HG03432 (cell line): Measurements from ENCODE around the gene GLE1.
"Not testable (repeated sequence)": the region's sequence is repeated elsewhere in the genome, so short reads cannot be mapped to it uniquely, and the experiment has no call there.

ENCODE experiments used
- ATAC-seq: cut with Tn5 transposase; IDR thresholded peaks from one replicate; pipeline ENCODE4 v1.9.1; 2021; ENCODE audit warnings: mild to moderate bottlenecking, moderate library complexity; ENCODE audit not compliant: unreplicated experiment

GLE1 gene

DNA sequence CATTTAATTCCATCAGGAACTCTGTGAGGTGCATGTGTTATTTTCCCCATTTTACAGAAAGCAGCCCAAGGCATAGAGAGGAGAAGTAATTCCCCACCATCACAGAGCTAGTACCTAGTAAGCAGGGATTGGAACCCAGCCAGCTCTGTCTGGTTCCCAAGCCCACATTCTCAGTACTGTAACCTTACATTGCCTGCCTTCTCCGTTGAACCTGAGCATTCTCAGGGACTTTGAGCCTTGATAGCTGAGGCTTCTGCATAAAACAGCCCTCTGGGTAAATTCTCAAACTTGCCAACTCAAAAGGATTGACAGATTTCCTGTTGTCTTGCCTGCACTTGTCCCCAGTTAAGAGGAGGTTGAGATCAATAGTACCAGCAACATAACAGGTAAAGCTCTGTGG lies 9.2 kb upstream of the GLE1 start:
- ATAC-seq: no peak

DNA sequence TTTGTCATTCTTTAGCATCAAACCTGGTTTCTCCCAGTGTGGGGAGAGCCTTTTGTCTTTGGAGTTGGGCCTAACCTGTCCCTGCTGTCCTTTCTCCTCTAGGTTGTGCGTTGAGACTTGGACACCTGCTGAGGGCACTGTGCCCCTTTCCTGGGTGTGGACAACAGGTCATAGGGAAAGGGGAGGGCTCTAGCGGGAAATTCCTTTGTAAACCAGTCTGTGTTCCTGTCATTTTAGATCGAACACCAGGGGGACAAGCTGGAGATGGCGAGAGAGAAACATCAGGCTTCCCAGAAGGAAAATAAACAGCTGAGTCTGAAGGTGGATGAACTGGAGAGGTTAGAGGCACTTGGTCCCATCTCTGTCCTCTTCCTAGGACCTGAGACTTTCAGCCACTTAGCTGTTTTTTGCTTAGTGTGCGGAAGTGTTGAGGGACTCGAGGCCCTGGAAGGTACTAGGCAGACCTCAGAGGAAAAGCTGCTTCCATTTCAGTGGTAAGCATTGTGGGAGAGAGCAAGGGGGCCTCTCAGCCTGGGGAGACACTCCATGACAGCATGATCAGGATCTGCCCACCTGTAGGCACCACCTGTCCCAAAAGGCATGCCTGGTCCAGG lies 8.6 kb upstream of the GLE1 start:
- no peak for ATAC-seq

DNA sequence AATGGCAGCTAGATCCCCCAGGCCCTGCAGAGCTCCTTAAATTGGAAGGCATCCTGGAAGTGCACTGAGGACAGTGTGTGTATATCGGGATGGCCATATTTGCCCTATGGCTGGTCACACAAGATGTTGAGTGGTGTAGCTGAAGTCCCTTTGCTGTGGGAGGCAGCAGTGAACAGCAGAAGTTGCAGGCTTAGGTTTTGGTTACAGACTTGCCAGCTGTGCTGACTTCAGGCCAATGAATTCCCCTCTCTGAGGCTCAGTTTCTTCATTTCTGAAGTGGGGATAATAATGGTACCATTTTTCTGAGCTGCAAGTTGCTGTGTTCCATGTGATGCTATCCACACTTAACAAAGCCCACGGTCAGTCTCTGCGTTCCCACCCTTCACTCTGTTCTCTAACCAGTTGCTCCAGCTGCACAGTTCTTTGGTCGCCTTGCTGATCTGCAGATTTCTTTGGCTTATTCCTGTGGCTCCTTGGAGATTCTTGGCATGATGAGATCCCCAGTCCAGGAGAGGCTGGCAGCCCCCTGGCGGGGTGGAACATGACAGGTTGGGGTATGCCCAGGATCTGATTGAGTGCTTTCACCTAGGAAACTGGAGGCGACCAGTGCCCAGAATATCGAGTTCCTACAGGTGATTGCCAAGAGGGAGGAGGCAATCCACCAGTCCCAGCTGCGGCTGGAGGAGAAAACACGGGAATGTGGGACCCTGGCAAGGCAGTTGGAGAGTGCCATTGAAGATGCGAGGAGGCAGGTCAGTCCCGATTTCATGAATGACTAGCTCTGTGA lies 6.5 kb upstream of the GLE1 start:
- ATAC-seq: no peak

GRCh38 chr9:128498911-128499310 lies 5.6 kb upstream of the GLE1 start:
- ATAC-seq: no peak

DNA sequence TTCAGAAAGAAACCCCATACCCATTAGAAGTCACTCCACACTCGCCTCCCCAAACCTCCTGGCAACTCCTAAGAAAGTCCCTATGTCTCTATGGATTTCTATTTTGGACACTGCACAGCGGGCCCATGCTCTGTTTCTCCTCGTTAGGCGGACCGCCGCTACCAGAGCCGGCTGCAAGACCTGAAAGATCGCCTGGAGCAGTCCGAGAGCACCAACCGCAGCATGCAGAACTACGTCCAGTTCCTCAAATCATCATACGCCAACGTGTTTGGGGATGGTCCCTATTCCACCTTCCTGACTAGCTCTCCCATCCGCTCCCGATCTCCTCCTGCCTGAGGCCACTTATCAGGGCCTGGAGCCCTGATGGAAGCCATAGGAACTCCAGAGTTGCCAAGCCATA lies 4.6 kb upstream of the GLE1 start:
- no peak for ATAC-seq

DNA sequence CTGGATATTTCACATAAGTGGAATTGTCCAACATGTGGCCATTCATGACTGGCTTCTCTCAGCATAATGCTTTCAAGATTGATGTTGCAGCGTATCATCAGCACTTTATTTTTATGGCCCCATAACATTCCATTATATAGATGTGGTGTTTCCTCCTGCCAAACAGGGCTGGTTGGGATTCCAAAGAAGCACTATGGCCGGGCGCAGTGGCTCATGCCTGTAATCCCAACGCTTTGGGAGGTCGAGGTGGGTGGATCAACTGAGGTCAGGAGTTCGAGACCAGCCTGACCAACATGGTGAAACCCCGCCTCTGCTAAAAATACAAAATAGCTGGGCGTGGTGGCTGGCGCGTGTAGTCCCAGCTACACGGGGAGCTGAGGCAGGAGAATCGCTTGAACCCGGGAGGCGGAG lies 1.1 kb upstream of the GLE1 start:
- not testable (repeated sequence) for ATAC-seq

DNA sequence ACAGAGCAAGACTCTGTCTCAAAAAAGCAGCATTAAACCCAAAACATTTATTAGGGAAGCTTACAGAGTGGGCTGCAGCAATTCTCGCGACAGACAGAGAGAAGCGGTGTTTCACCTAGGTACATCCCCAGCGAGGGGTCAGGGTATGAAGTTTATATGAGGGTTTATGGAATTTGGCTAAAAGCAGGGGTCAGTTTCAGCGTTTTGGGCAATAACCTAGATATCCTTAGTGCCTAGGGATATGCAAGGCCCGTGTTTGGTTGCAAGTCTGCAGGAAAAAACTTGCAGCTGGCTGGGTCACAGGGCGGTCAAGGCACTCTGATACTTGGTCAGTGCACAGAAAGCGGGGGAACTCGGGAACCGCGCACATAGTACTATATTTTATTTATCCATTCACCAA lies 649 bp upstream of the GLE1 start:
- no peak for ATAC-seq

DNA sequence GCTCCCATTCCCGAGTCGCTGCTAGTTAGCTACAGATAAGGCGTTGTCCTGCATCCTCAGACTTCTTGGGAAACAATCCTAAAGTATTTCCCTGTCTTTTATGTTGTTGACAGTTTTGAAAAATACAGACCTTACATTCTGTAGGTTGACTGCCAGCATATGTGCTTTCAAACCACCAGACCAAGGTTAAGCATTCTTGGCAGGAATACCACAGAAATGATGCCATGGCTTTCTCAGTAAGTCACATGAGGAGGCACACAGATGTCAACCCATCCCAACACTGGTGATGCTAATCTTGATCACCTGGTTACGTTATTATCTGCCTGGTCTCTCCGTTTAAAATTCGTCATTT lies 871 bp downstream of the GLE1 start:
- ATAC-seq: no peak

DNA sequence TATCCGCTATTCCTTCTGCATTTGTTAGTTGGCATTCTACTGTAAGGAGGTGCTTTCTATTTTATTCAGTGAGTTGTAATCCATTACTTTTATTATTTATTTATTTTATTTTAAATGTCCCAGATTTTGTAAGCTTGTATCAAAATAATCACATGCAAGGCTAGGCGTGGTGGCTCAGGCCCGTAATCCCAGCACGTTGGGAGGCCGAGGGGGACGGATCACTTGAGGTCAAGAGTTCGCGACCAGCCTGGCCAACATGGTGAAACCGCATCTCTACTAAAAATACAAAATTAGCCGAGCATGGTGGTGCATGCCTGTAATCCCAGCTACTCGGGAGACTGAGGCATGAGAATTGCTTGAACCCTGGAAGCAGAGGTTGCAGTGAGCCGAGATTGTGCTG lies 1.4 kb downstream of the GLE1 start:
- not testable (repeated sequence) for ATAC-seq

DNA sequence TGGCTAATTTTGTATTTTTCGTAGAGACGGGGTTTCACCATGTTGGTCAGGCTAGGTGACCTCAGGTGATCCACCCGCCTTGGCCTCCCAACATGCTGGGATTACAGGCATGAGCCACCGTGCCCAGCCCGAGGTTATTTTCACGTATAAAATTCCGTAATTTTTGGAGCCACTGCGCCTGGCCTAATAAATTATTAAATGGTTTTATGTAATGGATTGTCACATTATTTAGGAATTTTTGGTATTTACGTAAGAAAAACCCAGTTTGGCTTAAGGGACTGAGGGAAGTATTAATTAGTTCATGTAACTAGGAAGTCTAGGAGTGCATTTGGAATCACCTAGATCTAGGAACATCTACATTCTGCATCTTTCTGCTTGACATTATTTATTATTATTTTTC lies 8.3 kb downstream of the GLE1 start:
- no peak for ATAC-seq

- no peak for ATAC-seq
Observed at GRCh38 chr9:128521956-128522355, 17.4 kb downstream of the GLE1 start.

DNA sequence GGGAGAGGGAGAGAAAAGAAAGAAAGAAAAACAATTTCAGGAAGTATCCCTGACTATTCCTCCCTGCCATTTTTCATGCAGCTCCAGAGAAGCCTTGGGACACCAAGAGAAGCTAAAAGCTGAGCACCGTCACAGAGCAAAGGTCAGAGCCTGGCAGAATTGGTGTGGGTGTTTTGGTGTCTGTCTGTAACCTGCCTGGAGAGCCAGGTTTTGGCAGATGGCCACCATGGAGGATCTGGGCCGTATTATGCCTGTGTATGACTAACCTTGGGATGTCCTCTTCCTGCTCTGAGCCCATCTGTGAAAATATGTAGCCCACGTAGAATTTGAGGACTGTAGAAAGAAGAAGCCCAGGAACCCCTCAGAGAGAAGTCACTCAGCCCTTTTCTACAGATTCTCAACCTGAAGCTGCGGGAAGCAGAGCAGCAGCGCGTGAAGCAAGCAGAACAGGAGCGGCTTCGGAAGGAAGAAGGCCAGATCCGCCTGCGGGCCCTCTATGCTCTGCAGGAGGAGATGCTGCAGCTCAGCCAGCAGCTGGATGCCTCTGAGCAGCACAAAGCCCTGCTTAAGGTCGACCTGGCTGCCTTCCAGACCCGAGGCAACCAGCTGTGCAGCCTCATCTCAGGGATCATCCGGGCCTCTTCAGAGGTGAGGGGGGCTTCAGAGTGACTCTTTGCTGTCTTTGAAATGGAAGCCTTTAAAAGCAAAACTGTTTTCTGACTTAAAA lies 18.8 kb downstream of the GLE1 start:
- ATAC-seq: no peak

DNA sequence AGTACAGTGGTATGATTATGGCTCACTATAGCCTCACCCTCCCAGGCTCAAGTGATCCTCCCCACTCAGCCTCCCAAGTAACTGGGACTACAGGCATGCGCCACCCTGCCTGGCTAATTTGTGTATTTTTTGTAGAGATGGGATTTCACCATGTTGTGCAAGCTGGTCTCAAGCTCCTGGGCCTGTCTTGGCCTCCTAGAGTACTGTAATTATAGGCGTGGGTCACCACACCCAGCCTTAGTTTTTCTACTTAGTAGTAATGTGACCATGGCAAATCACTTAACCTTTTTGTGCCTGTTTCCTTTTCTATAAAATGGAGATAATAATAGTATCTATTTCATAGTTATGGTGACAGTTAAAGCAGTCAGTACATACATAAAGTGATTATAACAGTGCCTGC lies 22.2 kb downstream of the GLE1 start:
- no peak for ATAC-seq

DNA sequence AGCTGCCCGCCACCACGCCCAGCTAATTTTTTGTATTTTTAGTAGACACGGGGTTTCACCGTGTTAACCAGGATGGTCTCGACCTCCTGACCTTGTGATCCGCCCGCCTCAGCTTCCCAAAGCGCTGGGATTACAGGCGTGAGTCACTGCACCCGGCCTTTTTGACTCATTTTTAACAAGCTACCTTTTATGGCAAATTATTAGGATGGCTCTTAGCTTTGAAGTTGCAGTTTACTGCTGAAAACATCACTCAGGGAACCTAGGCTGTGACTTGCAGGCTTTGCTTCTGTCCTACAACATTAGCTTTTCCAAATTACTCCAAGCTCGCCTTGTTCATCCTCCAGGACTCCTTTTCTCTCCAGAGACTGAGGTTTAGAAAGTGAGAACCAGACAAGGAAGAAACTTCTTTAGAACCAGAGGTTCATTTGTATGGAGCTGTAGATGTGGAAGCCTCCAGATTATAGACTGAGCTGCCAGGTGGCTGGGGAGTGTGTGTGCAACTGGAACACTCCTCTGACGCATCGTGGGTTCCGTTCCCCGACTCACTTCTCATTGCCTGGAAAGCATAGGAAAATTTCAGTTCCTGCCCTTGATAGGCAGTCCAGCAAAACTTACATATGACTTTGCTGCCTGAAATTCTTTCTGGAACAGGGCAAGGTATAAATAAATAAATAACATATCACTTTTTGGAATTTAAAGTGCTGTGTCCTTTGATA lies 24.1 kb downstream of the GLE1 start:
- ATAC-seq: no peak

DNA sequence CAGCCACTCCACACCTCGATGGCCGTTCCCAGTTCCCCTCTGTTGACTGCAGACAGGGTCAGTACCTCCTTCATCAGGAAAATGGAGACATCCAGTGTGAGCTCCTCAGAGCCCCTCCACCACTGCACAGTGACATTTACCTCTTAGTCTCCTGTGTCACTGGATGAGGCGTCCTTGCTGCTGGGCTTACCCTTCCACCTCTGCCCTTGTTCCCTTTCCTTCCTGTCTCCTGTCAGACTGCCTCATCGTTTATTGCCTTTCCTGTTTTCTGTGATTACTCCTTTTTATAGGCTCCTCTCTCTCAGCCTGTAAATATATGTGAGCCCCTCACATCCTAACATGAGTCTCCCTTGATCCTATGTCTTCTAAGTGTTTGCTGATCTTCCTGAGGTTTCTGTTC lies 24.7 kb downstream of the GLE1 start:
- ATAC-seq: no peak

DNA sequence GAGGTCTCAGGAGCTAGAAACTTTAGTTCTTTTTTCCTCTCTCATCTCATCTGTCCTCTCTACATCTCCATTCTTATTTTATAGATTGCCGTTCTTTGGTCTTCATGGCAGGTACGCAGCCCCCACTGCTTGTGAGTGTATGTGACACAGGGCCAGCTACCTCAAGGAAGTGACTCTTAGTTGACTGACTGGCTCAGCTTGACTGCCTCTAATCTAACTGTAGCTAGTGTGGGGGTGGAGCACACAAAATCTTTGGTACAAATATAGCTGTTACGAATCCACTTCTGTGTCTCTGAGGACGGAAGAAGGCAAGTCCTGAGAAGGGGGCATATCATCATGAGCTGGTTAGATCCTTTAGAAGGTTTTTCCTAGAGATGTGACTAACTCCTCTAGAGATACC lies 28.1 kb downstream of the GLE1 start:
- ATAC-seq: no peak

DNA sequence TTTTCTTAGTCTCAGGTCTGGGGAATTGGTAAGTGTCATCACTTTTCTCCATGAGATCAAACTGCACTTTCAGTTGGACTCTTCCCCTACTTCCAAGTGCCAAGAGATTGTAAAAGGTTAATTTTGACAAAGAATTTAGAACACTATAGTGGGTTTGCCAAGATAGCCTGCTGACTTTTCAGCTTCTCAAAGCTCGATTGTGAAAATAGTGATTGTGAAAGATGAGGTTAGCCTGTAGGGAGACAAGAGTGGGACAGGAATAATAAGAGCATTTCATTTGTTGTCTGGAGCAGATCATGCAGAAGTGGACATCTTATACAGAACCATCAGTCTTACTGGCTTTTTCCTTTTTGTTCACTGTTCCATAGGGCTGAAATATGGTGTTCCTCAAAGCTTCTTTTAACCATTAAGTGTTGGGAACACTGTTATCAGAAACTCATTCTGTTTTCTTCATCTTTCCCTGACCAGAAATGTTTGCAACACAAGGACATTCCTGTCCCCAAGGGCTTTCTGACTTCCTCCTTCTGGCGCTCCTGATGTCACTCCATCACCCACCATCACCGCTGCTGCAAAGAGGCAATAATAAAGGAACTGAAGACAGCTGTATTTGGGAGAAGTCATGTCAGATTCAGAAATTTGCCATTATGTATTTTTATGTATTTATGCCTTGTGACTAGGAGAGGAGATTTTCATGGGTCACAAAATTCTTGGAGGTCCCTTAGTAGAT lies 36.3 kb downstream of the GLE1 start:
- ATAC-seq: no peak

DNA sequence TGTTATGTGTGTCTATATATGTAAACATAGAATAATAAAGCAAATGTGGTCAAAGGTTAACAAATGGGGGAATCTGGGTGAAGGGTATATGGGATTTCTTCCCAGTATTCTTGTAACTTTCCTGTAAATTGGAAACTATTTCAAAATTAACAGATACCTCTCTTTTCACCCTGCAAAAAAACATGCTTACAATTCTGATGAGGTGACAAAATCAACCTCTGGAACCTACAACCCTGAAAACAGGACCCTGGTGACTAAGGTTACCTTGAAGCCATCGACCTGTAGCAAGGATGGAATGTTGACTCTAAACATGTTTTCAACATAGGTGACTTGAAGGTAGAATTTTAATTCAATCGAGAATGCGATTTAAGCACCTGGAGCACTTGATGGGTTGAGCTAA lies 42.0 kb downstream of the GLE1 start:
- ATAC-seq: no peak

- ATAC-seq: no peak
Observed at GRCh38 chr9:128548876-128549275, 44.4 kb downstream of the GLE1 start.

GRCh38 chr9:128550226-128550625 lies 45.7 kb downstream of the GLE1 start:
- no peak for ATAC-seq
